ENCODE measurements around the gene STMN1. TPM values are rescaled to one million over a fixed set of nuclear protein-coding genes. Genes with fewer than 3 reads are reported as not detected.

STMN1 gene
- total RNA-seq, 1 donor = 34.7 TPM

- peak overlapping the region; percentile 88 for H3K4me3 ChIP-seq (ENCODE audit: insufficient read depth, low read length)
- DNase-seq (ENCODE audit: insufficient read length, low spot score, missing footprints) = no peak
- H3K4me1 ChIP-seq (ENCODE audit: insufficient read depth, low read length) = peaks cover 8% of the 10 kb centered on the region
- H4K20me1 ChIP-seq (ENCODE audit: insufficient read depth, low read length) = no peaks in the 10 kb centered on the region
- peaks cover 13% of the 10 kb centered on the region for H3K79me2 ChIP-seq (ENCODE audit: insufficient read depth, low read length)
- H3K27me3 ChIP-seq (ENCODE audit: insufficient read depth, low read length) = no peaks in the 10 kb centered on the region
- H3K36me3 ChIP-seq (ENCODE audit: insufficient read depth, low read length) = peaks cover 11% of the 10 kb centered on the region
- peak overlapping the region; percentile 98 for H2AFZ ChIP-seq (ENCODE audit: low read length)
- H3K9me3 ChIP-seq (ENCODE audit: low read depth, low read length) = no peaks in the 10 kb centered on the region
- peak overlapping the region; percentile 99 for H3K4me2 ChIP-seq (ENCODE audit: insufficient read depth, low read length)
- TF ChIP-seq, protein P1, sequence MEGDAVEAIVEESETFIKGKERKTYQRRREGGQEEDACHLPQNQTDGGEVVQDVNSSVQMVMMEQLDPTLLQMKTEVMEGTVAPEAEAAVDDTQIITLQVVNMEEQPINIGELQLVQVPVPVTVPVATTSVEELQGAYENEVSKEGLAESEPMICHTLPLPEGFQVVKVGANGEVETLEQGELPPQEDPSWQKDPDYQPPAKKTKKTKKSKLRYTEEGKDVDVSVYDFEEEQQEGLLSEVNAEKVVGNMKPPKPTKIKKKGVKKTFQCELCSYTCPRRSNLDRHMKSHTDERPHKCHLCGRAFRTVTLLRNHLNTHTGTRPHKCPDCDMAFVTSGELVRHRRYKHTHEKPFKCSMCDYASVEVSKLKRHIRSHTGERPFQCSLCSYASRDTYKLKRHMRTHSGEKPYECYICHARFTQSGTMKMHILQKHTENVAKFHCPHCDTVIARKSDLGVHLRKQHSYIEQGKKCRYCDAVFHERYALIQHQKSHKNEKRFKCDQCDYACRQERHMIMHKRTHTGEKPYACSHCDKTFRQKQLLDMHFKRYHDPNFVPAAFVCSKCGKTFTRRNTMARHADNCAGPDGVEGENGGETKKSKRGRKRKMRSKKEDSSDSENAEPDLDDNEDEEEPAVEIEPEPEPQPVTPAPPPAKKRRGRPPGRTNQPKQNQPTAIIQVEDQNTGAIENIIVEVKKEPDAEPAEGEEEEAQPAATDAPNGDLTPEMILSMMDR (IDR thresholded peaks at IDR 0.05; ENCODE audit: extremely low read depth, low read depth, low read length) = no peak
- H3K27ac ChIP-seq (ENCODE audit: low read depth, low read length) = no peak overlapping the region
Measured at GRCh38 chr1:25858494-25858893, 47.7 kb downstream of the STMN1 start.

DNA sequence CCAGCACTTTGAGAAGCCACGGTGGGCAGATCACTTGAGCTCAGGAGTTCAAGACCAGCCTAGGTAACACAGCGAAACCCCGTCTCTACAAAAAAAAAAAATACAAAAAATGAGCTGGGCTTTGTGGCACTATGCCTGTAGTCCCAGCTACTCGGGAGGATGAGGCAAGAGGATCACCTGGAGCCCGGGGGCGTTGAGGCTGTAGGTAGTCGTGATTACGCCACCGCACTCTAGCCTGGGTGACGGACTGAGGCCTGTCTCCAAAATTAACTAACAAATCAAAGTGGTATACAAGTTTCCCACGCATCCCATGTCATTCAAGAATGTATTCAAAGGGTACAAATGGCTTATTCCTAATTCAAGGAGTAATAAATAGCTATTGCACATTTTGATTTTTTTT is 49.4 kb downstream of the STMN1 start:
- no peak overlapping the region for H3K4me3 ChIP-seq (ENCODE audit: insufficient read depth, low read length)
- H3K79me2 ChIP-seq (ENCODE audit: insufficient read depth, low read length) = peaks cover 14% of the 10 kb centered on the region
- H3K36me3 ChIP-seq (ENCODE audit: insufficient read depth, low read length) = no peaks in the 10 kb centered on the region
- TF ChIP-seq, protein P1 (IDR thresholded peaks at IDR 0.05; ENCODE audit: extremely low read depth, low read depth, low read length) = no peak
- no peak overlapping the region for H3K4me2 ChIP-seq (ENCODE audit: insufficient read depth, low read length)
- no peak overlapping the region for H2AFZ ChIP-seq (ENCODE audit: low read length)
- no peaks in the 10 kb centered on the region for H4K20me1 ChIP-seq (ENCODE audit: insufficient read depth, low read length)
- H3K27ac ChIP-seq (ENCODE audit: low read depth, low read length) = no peak overlapping the region
- peaks cover 8% of the 10 kb centered on the region for H3K4me1 ChIP-seq (ENCODE audit: insufficient read depth, low read length)
- no peaks in the 10 kb centered on the region for H3K9me3 ChIP-seq (ENCODE audit: low read depth, low read length)
- H3K27me3 ChIP-seq (ENCODE audit: insufficient read depth, low read length) = no peaks in the 10 kb centered on the region
- DNase-seq (ENCODE audit: insufficient read length, low spot score, missing footprints) = no peak

GRCh38 chr1:25854554-25854953 is 51.7 kb downstream of the STMN1 start:
- no peak for DNase-seq (ENCODE audit: insufficient read length, low spot score, missing footprints)
- no peaks in the 10 kb centered on the region for H3K9me3 ChIP-seq (ENCODE audit: low read depth, low read length)

More at GRCh38 chr1:25854554-25854953, 51.7 kb downstream of the STMN1 start:
- TF ChIP-seq, protein P1 (IDR thresholded peaks at IDR 0.05; ENCODE audit: extremely low read depth, low read depth, low read length) = no peak
- Histone ChIP-seq H3K4me2 (ENCODE audit: insufficient read depth, low read length) (no peak overlapping the region), H3K36me3 (ENCODE audit: insufficient read depth, low read length) (no peaks in the 10 kb centered on the region), H3K4me1 (ENCODE audit: insufficient read depth, low read length) (peaks cover 8% of the 10 kb centered on the region), H4K20me1 (ENCODE audit: insufficient read depth, low read length) (no peaks in the 10 kb centered on the region), H3K27ac (ENCODE audit: low read depth, low read length) (no peak overlapping the region), H2AFZ (ENCODE audit: low read length) (no peak overlapping the region), H3K79me2 (ENCODE audit: insufficient read depth, low read length) (peaks cover 14% of the 10 kb centered on the region), H3K27me3 (ENCODE audit: insufficient read depth, low read length) (no peaks in the 10 kb centered on the region), H3K4me3 (ENCODE audit: insufficient read depth, low read length) (no peak overlapping the region)

Small RNA genes lying within 50 kb of the gene (small RNA-seq; reads per million reads assigned to genes)
- not detected for gene AL033528.1
- gene RF00019 = not detected
- gene SNRPFP2 = not detected

Other genes with a start within 250 kb of the STMN1 start
- gene SELENON, start 106.2 kb downstream of the STMN1 start, total RNA-seq = 33.7 and 45.1 TPM in 2 replicates
- gene MTFR1L, start 86.5 kb downstream of the STMN1 start, total RNA-seq = 46.6 and 47.4 TPM in 2 replicates
- gene AUNIP, start 47.0 kb downstream of the STMN1 start, total RNA-seq = 0.72 and 0.88 TPM in 2 replicates
- gene PAQR7, start 30.7 kb downstream of the STMN1 start, total RNA-seq = 9.8 and 11.2 TPM in 2 replicates
- gene PAFAH2, start 91.6 kb upstream of the STMN1 start, total RNA-seq = 6.5 and 6.9 TPM in 2 replicates
- gene EXTL1, start 115.4 kb upstream of the STMN1 start, total RNA-seq = 1.4 and 3.2 TPM in 2 replicates
- not detected in 2 replicates for gene SLC30A2, start 139.7 kb upstream of the STMN1 start, total RNA-seq
- under 0.01 and 0.36 TPM in 2 replicates for gene TRIM63, start 161.2 kb upstream of the STMN1 start, total RNA-seq
- 6.5 TPM in 2 replicates for gene PDIK1L, start 205.4 kb upstream of the STMN1 start, total RNA-seq

All from osteoblast (primary cell).